ENCODE results near the gene SGSH.

The SGSH gene

DNA sequence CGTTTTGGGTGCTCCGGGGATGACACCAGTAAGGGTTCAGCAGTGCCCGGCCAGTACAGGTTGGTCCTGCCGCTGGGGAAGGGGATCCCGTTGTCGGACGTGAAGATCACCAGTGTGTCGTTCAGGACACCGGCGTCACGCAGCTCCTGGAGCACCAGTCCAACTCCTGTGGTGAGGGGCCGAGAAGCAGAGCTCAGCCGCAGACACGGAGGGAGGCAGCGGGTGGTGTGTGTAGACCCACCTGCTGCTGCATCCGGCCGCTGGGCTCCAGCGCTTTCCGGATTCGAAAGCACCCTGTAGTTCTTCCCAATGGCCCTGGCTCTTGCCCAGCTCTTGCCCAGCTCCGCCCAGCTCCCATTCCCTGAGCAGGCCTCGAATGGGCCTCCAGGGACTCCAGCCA, 8.0 kb downstream of the SGSH start:
- Histone ChIP-seq H3K4me1 (no peaks in the 10 kb centered on the region), H3K4me3 (no peak overlapping the region), H3K27ac (no peak overlapping the region), H3K9me3 (no peaks in the 10 kb centered on the region), H3K27me3 (no peaks in the 10 kb centered on the region), H3K36me3 (peaks cover 8 to 100% (median 65%) of the 10 kb centered on the region in 3 donors)
- TF ChIP-seq, protein P1, sequence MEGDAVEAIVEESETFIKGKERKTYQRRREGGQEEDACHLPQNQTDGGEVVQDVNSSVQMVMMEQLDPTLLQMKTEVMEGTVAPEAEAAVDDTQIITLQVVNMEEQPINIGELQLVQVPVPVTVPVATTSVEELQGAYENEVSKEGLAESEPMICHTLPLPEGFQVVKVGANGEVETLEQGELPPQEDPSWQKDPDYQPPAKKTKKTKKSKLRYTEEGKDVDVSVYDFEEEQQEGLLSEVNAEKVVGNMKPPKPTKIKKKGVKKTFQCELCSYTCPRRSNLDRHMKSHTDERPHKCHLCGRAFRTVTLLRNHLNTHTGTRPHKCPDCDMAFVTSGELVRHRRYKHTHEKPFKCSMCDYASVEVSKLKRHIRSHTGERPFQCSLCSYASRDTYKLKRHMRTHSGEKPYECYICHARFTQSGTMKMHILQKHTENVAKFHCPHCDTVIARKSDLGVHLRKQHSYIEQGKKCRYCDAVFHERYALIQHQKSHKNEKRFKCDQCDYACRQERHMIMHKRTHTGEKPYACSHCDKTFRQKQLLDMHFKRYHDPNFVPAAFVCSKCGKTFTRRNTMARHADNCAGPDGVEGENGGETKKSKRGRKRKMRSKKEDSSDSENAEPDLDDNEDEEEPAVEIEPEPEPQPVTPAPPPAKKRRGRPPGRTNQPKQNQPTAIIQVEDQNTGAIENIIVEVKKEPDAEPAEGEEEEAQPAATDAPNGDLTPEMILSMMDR (IDR thresholded peaks at IDR 0.05), result no peak
- DNase-seq, result no peak
- intact Hi-C loops (cut with DNase I; ENCODE audit: low total_unique reads), result no loop called here

GRCh38 chr17:80210348-80211108, 9.6 kb downstream of the SGSH start:
- intact Hi-C loops (cut with DNase I; ENCODE audit: low total_unique reads), result no loop called here
- no peaks in the 10 kb centered on the region for H3K9me3 ChIP-seq
- H3K36me3 ChIP-seq, result peaks cover 8 to 92% (median 52%) of the 10 kb centered on the region in 3 donors
- DNase-seq, result no peak
- no peaks in the 10 kb centered on the region for H3K27me3 ChIP-seq
- H3K4me3 ChIP-seq, result no peak overlapping the region
- no peaks in the 10 kb centered on the region for H3K4me1 ChIP-seq
- H3K27ac ChIP-seq, result no peak overlapping the region
- TF ChIP-seq, protein P1 (IDR thresholded peaks at IDR 0.05), result no peak

DNA sequence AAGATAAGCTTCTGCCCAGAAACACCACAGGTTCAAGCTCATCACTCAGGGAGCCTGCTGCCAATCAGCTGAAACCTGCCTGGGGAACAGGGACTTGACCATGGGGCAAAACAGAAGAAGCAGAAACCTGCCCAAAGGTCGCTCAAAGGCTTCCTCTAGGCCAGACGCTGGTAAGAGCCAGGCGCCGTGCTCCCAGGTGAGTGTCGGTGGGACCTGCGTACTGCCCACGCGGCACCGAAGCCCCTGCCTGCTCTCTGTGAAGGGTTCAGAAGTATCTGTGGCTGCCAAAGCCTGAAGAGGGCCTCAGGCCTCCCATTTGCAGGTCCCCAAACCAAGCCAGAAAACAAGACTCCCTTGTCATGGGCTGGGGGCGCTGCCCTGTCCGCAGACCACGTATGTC, 10.4 kb downstream of the SGSH start:
- H3K36me3 ChIP-seq, result peaks cover 8 to 91% (median 44%) of the 10 kb centered on the region in 3 donors
- no peak overlapping the region for H3K4me3 ChIP-seq
- no peaks in the 10 kb centered on the region for H3K4me1 ChIP-seq
- intact Hi-C loops (cut with DNase I; ENCODE audit: low total_unique reads), result no loop called here
- DNase-seq, result no peak
- no peaks in the 10 kb centered on the region for H3K27me3 ChIP-seq
- no peaks in the 10 kb centered on the region for H3K9me3 ChIP-seq
- TF ChIP-seq, protein P1 (IDR thresholded peaks at IDR 0.05), result no peak
- no peak overlapping the region for H3K27ac ChIP-seq

DNA sequence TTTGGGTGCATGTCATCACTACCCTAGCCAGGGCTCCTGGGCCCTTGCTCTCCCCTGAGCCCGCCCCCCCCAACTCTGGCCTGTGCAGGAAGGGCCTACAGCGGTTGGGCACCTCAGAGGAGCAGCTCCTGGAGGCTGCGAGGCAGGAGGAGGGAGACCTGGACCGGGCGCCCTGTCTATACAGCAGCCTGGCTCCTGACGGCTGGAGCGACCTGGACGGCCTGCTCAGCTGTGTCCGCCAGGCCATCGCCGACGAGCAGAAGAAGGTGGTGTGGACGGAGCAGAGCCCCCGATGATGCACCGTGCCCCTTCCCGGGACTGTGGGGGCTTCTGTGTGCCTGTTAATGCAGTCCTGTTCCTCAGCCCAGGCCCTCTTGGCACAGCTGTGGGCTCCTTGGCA, 12.1 kb downstream of the SGSH start:
- TF ChIP-seq, protein P1 (IDR thresholded peaks at IDR 0.05), result no peak
- H3K4me3 ChIP-seq, result no peak overlapping the region
- no peak for DNase-seq
- H3K9me3 ChIP-seq, result no peaks in the 10 kb centered on the region
- H3K36me3 ChIP-seq, result peaks cover 8 to 89% (median 32%) of the 10 kb centered on the region in 3 donors
- no peak overlapping the region for H3K27ac ChIP-seq
- peaks cover 0 to 7% of the 10 kb centered on the region in 2 donors for H3K27me3 ChIP-seq
- H3K4me1 ChIP-seq, result no peaks in the 10 kb centered on the region
- intact Hi-C loops (cut with DNase I; ENCODE audit: low total_unique reads), result no loop called here

- DNase-seq, result no peak
- intact Hi-C loops (cut with DNase I; ENCODE audit: low total_unique reads), result no loop called here
- Histone ChIP-seq H3K4me1 (no peaks in the 10 kb centered on the region), H3K27me3 (peaks cover 0 to 20% of the 10 kb centered on the region in 2 donors), H3K9me3 (no peaks in the 10 kb centered on the region), H3K36me3 (peaks cover 4 to 66% (median 15%) of the 10 kb centered on the region in 3 donors), H3K27ac (no peak overlapping the region), H3K4me3 (no peak overlapping the region)
- TF ChIP-seq, protein P1 (IDR thresholded peaks at IDR 0.05), result no peak
Measured at GRCh38 chr17:80205811-80206210, 14.3 kb downstream of the SGSH start.

Measured in tibial artery (tissue), 4 donors.